K562 (cell line): Measurements from ENCODE around the gene KISS1. TPM values are rescaled to one million over a fixed set of nuclear protein-coding genes. Genes with fewer than 3 reads are reported as not detected.
A peak's percentile ranks its signal among the peaks of the same experiment; 100 is the strongest.

Experiments
- ARID4B ChIP-seq: sonication (generic); formaldehyde crosslinking; IDR thresholded peaks from 2 replicates; pipeline ENCODE4 v1.8.0; 2022; ENCODE audit warnings: mild to moderate bottlenecking, missing genetic modification reagents
- ESRRB ChIP-seq: fragments of 250-450 bp; sonication (Bioruptor Pico); IDR thresholded peaks from 2 replicates; pipeline ENCODE4 v1.5.0; 2020; ENCODE audit warnings: mild to moderate bottlenecking, moderate library complexity, borderline replicate concordance
- KDM5B ChIP-seq: fragments of 200-600 bp; sonication (generic); IDR thresholded peaks from 2 replicates; pipeline ENCODE4 v1.6.1; 2012; ENCODE audit warnings: low read depth, mild to moderate bottlenecking, moderate library complexity, low read length, control low read depth, inconsistent platforms; ENCODE audit not compliant: insufficient replicate concordance
- MXD1 ChIP-seq: fragments of 250-450 bp; sonication (Bioruptor Pico); IDR thresholded peaks from 2 replicates; pipeline ENCODE4 v1.8.0; 2021; ENCODE audit warnings: borderline replicate concordance, mild to moderate bottlenecking, moderate library complexity; ENCODE audit not compliant: poor library complexity, severe bottlenecking
- MXI1 ChIP-seq: IDR thresholded peaks from 2 replicates; pipeline ENCODE4 v1.6.1; 2011; ENCODE audit warnings: low read depth, mild to moderate bottlenecking, improper control_type of control experiment, low read length
- RCOR1 ChIP-seq, 2 experiments: IDR thresholded peaks; 2 replicates each; pipeline ENCODE4 v1.6.1; 2012; ENCODE audit warnings: low read depth in 2 of 2, low read length in 2 of 2, borderline replicate concordance in 1 of 2, improper control_type of control experiment in 1 of 2
- RUNX1 ChIP-seq: sonication (generic); IDR thresholded peaks from 2 replicates; pipeline ENCODE4 v1.6.1; 2016; ENCODE audit warnings: antibody characterized with exemption, low read depth
- SMAD4 ChIP-seq: fragments of 250-450 bp; sonication (Bioruptor Pico); conservative IDR thresholded peaks from 2 replicates; pipeline ENCODE4 v1.8.0; 2021; ENCODE audit warnings: inconsistent platforms, mild to moderate bottlenecking, moderate library complexity
- SRSF3 ChIP-seq: fragments of 200-400 bp; formaldehyde crosslinking; IDR thresholded peaks from 2 replicates; pipeline ENCODE4 v1.6.1; 2016; ENCODE audit warnings: mild to moderate bottlenecking, low read length, moderate library complexity; ENCODE audit not compliant: insufficient read depth
- STAT5A ChIP-seq: IDR thresholded peaks from 2 replicates; pipeline ENCODE4 v1.6.1; 2012; ENCODE audit warnings: low read length, inconsistent platforms, borderline replicate concordance
- TCF7L2 ChIP-seq: fragments of 150-350 bp; IDR thresholded peaks from 2 replicates; pipeline ENCODE4 v1.6.1; 2016; ENCODE audit warnings: low read depth, mild to moderate bottlenecking, low read length, moderate library complexity
- TRIM24 ChIP-seq, 2 experiments: fragments of 450-650 bp; IDR thresholded peaks; 2 replicates each; pipeline ENCODE4 v1.6.1; 2016
- TRIM28 ChIP-seq: fragments of 450-650 bp; IDR thresholded peaks from 2 replicates; pipeline ENCODE4 v1.6.1; 2017
- ZBTB2 ChIP-seq: fragments of 450-650 bp; IDR thresholded peaks from 2 replicates; pipeline ENCODE4 v1.6.1; 2016; ENCODE audit warnings: antibody characterized with exemption
- ZBTB9 ChIP-seq: fragments of 450-650 bp; formaldehyde crosslinking; IDR thresholded peaks from 2 replicates; pipeline ENCODE4 v1.4.0; 2020; ENCODE audit warnings: mild to moderate bottlenecking, moderate library complexity
- ZEB2 ChIP-seq: fragments of 450-650 bp; IDR thresholded peaks from 2 replicates; pipeline ENCODE4 v1.6.1; 2016
- ZKSCAN8 ChIP-seq: fragments of 200-800 bp; sonication (Bioruptor generic); IDR thresholded peaks from 2 replicates; pipeline ENCODE4 v1.6.1; 2016; ENCODE audit warnings: missing genetic modification characterization, missing compliant biosample characterization
- ZNF197 ChIP-seq: fragments of 200-800 bp; sonication (Bioruptor generic); IDR thresholded peaks from 2 replicates; pipeline ENCODE4 v1.6.1; 2016; ENCODE audit warnings: low read depth, missing genetic modification characterization, missing compliant biosample characterization
- ZNF224 ChIP-seq: sonication (generic); formaldehyde crosslinking; IDR thresholded peaks from 2 replicates; pipeline ENCODE4 v1.8.0; 2022; ENCODE audit warnings: mild to moderate bottlenecking, missing genetic modification reagents
- ZNF395 ChIP-seq: fragments of 200-800 bp; sonication (Bioruptor generic); IDR thresholded peaks from 2 replicates; pipeline ENCODE4 v1.6.1; 2017; ENCODE audit warnings: missing genetic modification characterization, missing compliant biosample characterization
- polyA plus RNA-seq, 8 experiments: library from polyadenylated mRNA; depleted of rRNA in 4 of 8; stranded (reverse) in 5 of 8; unstranded in 3 of 8; fragments of >200 nt; fragmentation: Nextera tagmentation in 2 of 8; fragmentation: Illumina TruSeq in 1 of 8; extraction: Ambion mirVana in 2 of 8; extraction: Trizol in 1 of 8; gene quantifications; 2 replicates each; pipeline versions ENCODE4 v1.2.1 to v1.2.3, GENCODE V29; 2011 to 2014; ENCODE audit warnings: inconsistent platforms in 1 of 8, missing spikeins in 1 of 8
- total RNA-seq, 7 experiments: library from RNA; depleted of rRNA in 6 of 7; stranded (reverse); fragments of >200 nt in 6 of 7; fragmentation: Illumina TruSeq in 2 of 7; extraction: Trizol in 2 of 7; gene quantifications; 2 replicates each; pipeline versions ENCODE4 v1.2.1 to v1.2.3, GENCODE V29; 2011 to 2021; ENCODE audit warnings: low replicate concordance in 1 of 7

The KISS1 gene
- total and polyA plus RNA-seq, 9 of the 15 experiments (the other 6 are each of a cell fraction or from before 2014, with no cell fraction given) = 0.31 TPM; not detected in 8

GRCh38 chr1:204227351-204227750 is 31.1 kb upstream of the KISS1 start (continued):
- TF ChIP-seq ZNF395 (CRISPR knock-in tag) (peak; percentile 80), ZKSCAN8 (CRISPR knock-in tag) (peak; percentile 82; the same call in 1 of the 2 replicates), RUNX1 (no peak), TRIM28 (no peak), ZNF224 (CRISPR knock-in tag) (no peak), SMAD4 (peak; percentile 56), STAT5A (peak; percentile 74), TCF7L2 (no peak), ARID4B (CRISPR knock-in tag) (no peak), ZBTB9 (CRISPR knock-in tag) (no peak), ZBTB2 (no peak), KDM5B (no peak), MXD1 (no peak), ZEB2 (peak; percentile 78), SRSF3 (no peak), TRIM24 (IDR thresholded peaks at IDR 0.05) (peak; percentile 69 to 78), ESRRB (CRISPR knock-in tag) (0 out of 2 replicates have a peak, but pooled peaks have one; percentile 70), MXI1 (no peak), ZNF197 (CRISPR knock-in tag) (no peak), RCOR1 (IDR thresholded peaks at IDR 0.05; ENCODE audit: borderline replicate concordance in 1 of 2, low read depth in 2 of 2, low read length in 2 of 2) (peak in 1 of 2 experiments; percentile 59; a peak in 2 of 4 replicates)
